Esophagus muscularis mucosa (tissue), 4 donors: Measurements from ENCODE around the gene NCKAP1. TPM values are rescaled to one million over a fixed set of nuclear protein-coding genes. Genes with fewer than 3 reads are reported as not detected.
"Not testable (repeated sequence)": the region's sequence is repeated elsewhere in the genome, so short reads cannot be mapped to it uniquely, and the experiment has no call there.

Experiments used
- DNase-seq: peaks from one replicate; pipeline ENCODE4 v3.0.0-alpha.2; 2017; ENCODE audit errors: extremely low spot score
- H3K27ac ChIP-seq, 4 donors: fragments of 200-600 bp; sonication (generic); replicated peaks in 1 of 4; 1 replicate in 3 of 4; 2 replicates in 1 of 4; pipeline ENCODE4 v1.5.1; 2016 to 2019; ENCODE audit warnings: mild to moderate bottlenecking in 1 of 4
- H3K27me3 ChIP-seq, 4 donors: fragments of 200-600 bp; sonication (generic); one replicate each; pipeline versions ENCODE4 v1.5.1 to v1.6.0; 2016 to 2019
- H3K36me3 ChIP-seq, 4 donors: fragments of 200-600 bp; sonication (generic); one replicate each; pipeline ENCODE4 v1.5.1; 2016 to 2019
- H3K4me1 ChIP-seq, 4 donors: fragments of 200-600 bp; sonication (generic); one replicate each; pipeline ENCODE4 v1.5.1; 2016 to 2019
- H3K4me3 ChIP-seq, 4 donors: fragments of 200-600 bp; sonication (generic); 1 replicate in 2 of 4; 2 replicates in 2 of 4; pipeline ENCODE4 v1.5.1; 2016 to 2019; ENCODE audit warnings: mild to moderate bottlenecking in 4 of 4, moderate library complexity in 1 of 4
- H3K9me3 ChIP-seq, 4 donors: fragments of 200-600 bp; sonication (generic); 1 replicate in 3 of 4; 2 replicates in 1 of 4; pipeline ENCODE4 v1.5.1; 2016 to 2019
- EP300 ChIP-seq: sonication (generic); formaldehyde crosslinking; IDR thresholded peaks from one replicate; pipeline ENCODE4 v1.6.1; 2017; ENCODE audit warnings: antibody characterized with exemption
- POLR2A ChIP-seq: fragments of 450-650 bp; IDR thresholded peaks from one replicate; pipeline ENCODE4 v1.6.1; 2017; ENCODE audit warnings: antibody characterized with exemption, moderate library complexity, mild to moderate bottlenecking, low read depth
- POLR2AphosphoS5 ChIP-seq, 2 donors: sonication (generic); formaldehyde crosslinking; IDR thresholded peaks; one replicate each; pipeline ENCODE4 v1.6.1; 2017; ENCODE audit warnings: antibody characterized with exemption in 2 of 2
- WGBS: methylation state at CpG from one replicate; pipeline ENCODE4 v1.1.5; 2018; 5-methylcytosine and 5-hydroxymethylcytosine counted together
- intact Hi-C: fragments of 100-400 bp; cut with DNase I; formaldehyde crosslinking; loops from one replicate; pipeline ENCODE4 v1.15.1; 2023
- total RNA-seq, 4 donors: library from RNA; depleted of rRNA; stranded (reverse); fragments of >200 nt; gene quantifications; one replicate each; pipeline versions ENCODE4 v1.1.0 to v1.2.1, GENCODE V29; 2016
- TF ChIP-seq, protein P1 (sequence below), 3 experiments: fragments of 200-600 bp in 2 of 3; fragments of 450-650 bp in 1 of 3; sonication (generic) in 2 of 3; IDR thresholded peaks; one replicate each; pipeline ENCODE4 v1.5.1; 2017 to 2019; ENCODE audit warnings: antibody characterized with exemption in 3 of 3, mild to moderate bottlenecking in 2 of 3, moderate library complexity in 1 of 3

The NCKAP1 gene
- total RNA-seq, 4 donors from 2014 or later: 210 to 288 (median 249) TPM

DNA sequence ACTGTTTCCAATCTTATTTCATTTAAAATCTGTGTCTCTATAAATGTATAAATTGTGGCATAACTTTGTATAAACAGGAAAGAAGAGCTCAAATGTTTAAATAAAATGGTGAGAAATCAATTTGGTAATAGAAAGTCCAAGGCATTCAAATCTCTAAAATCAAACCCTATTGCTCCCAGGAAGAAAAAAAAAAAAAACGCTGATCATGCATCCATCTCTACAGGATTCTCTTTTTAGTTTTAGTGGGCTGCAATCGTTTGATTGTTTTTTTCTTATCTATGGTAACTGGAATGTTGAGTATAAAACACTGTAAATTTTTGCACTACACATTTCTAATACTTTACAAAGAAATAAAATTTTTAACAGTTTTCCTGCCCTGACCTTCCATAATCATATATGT is 75.6 kb downstream of the NCKAP1 start:
- no peak for DNase-seq
- no peak for TF ChIP-seq POLR2A
- TF ChIP-seq, protein P1, sequence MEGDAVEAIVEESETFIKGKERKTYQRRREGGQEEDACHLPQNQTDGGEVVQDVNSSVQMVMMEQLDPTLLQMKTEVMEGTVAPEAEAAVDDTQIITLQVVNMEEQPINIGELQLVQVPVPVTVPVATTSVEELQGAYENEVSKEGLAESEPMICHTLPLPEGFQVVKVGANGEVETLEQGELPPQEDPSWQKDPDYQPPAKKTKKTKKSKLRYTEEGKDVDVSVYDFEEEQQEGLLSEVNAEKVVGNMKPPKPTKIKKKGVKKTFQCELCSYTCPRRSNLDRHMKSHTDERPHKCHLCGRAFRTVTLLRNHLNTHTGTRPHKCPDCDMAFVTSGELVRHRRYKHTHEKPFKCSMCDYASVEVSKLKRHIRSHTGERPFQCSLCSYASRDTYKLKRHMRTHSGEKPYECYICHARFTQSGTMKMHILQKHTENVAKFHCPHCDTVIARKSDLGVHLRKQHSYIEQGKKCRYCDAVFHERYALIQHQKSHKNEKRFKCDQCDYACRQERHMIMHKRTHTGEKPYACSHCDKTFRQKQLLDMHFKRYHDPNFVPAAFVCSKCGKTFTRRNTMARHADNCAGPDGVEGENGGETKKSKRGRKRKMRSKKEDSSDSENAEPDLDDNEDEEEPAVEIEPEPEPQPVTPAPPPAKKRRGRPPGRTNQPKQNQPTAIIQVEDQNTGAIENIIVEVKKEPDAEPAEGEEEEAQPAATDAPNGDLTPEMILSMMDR (IDR thresholded peaks at IDR 0.05): no peak
- H3K4me3 ChIP-seq: no peak overlapping the region
- H3K36me3 ChIP-seq: peaks cover 8 to 57% (median 38%) of the 10 kb centered on the region in 4 donors
- WGBS: 68% methylated on average over 2 of the region's 2 CpGs
- no peaks in the 10 kb centered on the region for H3K27me3 ChIP-seq
- no peaks in the 10 kb centered on the region for H3K4me1 ChIP-seq
- no peaks in the 10 kb centered on the region for H3K9me3 ChIP-seq
- H3K27ac ChIP-seq: no peak overlapping the region
- intact Hi-C loops: no loop called here

DNA sequence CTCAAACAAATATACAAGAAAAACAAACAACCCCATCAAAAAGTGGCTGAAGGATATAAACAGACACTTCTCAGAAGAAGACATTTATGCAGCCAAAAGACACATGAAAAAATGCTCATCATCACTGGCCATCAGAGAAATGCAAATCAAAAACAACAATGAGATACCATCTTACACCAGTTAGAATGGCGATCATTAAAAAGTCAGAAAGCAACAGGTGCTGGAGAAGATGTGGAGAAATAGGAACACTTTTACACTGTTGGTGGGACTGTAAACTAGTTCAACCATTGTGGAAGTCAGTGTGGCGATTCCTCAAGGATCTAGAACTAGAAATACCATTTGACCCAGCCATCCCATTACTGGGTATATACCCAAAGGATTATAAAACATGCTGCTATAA is 77.4 kb downstream of the NCKAP1 start:
- H3K9me3 ChIP-seq, intact Hi-C loops, DNase-seq, H3K4me1 ChIP-seq, H3K4me3 ChIP-seq, H3K27me3 ChIP-seq, H3K27ac ChIP-seq: not testable (repeated sequence)
- H3K36me3 ChIP-seq: peaks cover 12 to 61% (median 43%) of the 10 kb centered on the region in 4 donors
- WGBS: 100% methylated on average over 1 of the region's 2 CpGs

DNA sequence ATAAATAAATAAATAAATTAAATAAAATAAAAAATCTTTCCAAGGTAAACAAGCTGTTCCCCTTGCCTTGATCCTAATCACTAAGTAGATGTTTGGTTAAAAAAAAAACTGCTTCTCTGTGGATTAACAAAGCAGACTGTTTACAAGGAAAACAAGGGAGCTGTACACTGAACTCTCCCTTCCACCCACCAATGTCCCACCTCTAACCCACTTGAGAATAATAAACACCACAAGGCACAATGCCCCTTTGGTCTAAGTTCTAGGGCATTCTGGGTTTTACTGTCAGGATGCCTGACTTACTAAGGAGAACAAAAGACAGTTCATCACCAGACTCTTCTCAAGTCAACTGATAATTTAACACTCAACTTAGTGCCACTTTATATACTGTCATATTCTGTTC is 83.5 kb downstream of the NCKAP1 start:
- Histone ChIP-seq H3K4me3 (no peak overlapping the region), H3K36me3 (peaks cover 25 to 72% (median 52%) of the 10 kb centered on the region in 4 donors), H3K9me3 (no peaks in the 10 kb centered on the region), H3K27me3 (no peaks in the 10 kb centered on the region), H3K4me1 (peaks cover 0 to 3% (median 0%) of the 10 kb centered on the region in 4 donors), H3K27ac (no peak overlapping the region)
- TF ChIP-seq POLR2AphosphoS5 (IDR thresholded peaks at IDR 0.05) (no peak), POLR2A (no peak), EP300 (no peak)
- TF ChIP-seq, protein P1 (IDR thresholded peaks at IDR 0.05): no peak
- DNase-seq: no peak
- intact Hi-C loops: no loop called here

DNA sequence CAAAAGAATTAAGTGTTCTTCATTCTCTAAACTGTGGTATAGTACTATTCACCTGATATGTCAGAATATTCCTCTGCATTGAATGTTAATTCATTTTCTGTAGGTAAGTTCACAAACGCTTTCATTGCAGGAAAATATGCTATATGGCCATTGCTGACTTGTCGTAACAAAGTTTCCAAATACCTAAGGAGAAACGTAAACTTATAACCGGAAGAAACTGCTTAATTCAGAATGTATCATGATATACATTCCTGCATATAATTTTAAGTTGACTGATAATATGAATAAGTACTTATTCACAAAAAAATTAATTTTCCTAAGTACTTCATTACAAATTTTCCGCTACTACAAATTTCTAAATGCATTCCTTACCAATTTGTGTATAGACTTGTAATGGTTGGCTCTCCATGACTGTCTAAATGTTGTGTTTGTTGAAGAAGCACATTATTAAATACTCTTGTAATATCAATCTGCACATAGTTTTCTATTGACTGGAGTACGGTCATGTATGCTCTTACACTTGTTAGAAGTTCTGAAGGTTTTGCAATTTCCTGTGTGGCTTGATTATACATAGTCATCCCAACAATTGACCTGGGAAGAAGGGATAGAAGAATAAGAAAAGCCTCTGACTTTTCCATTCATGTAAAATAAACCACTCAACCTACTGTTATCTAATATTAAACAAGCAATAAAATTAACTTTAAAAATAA is 85.4 kb downstream of the NCKAP1 start:
- DNase-seq: no peak
- no peaks in the 10 kb centered on the region for H3K9me3 ChIP-seq
- H3K4me1 ChIP-seq: peaks cover 0 to 7% (median 0%) of the 10 kb centered on the region in 4 donors
- 93% methylated on average over 6 of the region's 6 CpGs for WGBS
- TF ChIP-seq POLR2AphosphoS5 (IDR thresholded peaks at IDR 0.05) (no peak), EP300 (no peak), POLR2A (no peak)
- TF ChIP-seq, protein P1 (IDR thresholded peaks at IDR 0.05): no peak
- intact Hi-C loops: no loop called here
- no peaks in the 10 kb centered on the region for H3K27me3 ChIP-seq
- no peak overlapping the region for H3K27ac ChIP-seq
- H3K36me3 ChIP-seq: peaks cover 30 to 69% (median 50%) of the 10 kb centered on the region in 4 donors
- H3K4me3 ChIP-seq: no peak overlapping the region

DNA sequence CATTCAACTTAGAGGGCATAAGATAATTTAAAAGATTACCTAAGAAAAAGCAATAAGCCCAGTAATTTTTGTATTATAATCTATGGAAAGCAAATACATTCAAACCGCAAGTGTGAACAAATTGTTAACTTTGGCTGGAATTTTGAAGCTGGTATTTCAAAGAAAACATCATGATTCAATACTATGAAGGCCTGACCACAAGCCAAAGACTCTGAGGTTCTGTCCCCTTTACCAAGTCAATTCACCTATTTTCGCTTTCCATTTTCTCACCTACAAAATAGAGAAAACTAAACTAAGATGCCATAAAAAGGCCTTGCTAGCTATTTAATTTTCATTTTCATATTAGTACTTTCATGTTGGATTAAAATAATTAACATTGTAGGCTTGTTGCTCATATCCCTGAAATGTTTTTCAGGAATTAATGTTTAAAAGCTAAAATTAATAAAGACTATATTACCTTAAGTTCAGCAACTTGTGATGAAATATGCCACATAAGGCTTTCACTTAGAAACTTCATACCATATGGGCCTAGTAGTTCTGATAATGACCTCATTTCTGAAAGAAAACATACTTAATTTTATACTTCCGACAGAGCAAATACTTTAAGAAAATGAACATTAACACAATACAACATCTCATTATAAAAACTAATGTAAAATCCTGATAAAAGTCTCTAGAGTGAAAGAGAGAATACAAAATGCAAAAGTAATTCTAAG is 86.2 kb downstream of the NCKAP1 start:
- no peak for TF ChIP-seq EP300
- TF ChIP-seq, protein P1 (IDR thresholded peaks at IDR 0.05): no peak
- TF ChIP-seq POLR2A: no peak
- TF ChIP-seq POLR2AphosphoS5 (IDR thresholded peaks at IDR 0.05): no peak
- H3K4me3 ChIP-seq: no peak overlapping the region
- intact Hi-C loops: no loop called here
- WGBS: 92% methylated on average over 3 of the region's 3 CpGs
- no peak overlapping the region for H3K27ac ChIP-seq
- peaks cover 2 to 10% (median 2%) of the 10 kb centered on the region in 4 donors for H3K4me1 ChIP-seq
- no peaks in the 10 kb centered on the region for H3K9me3 ChIP-seq
- no peak for DNase-seq
- H3K36me3 ChIP-seq: peaks cover 24 to 61% (median 45%) of the 10 kb centered on the region in 4 donors
- no peaks in the 10 kb centered on the region for H3K27me3 ChIP-seq
